Smooth muscle cell (in vitro differentiated cells): ENCODE data around the gene GREM1. TPM values are rescaled to one million over a fixed set of nuclear protein-coding genes. Genes with fewer than 3 reads are reported as not detected.

ENCODE experiments used
- DNase-seq: peaks from one replicate; lab custom pipeline; 2025; ENCODE audit not compliant: unreplicated experiment; lab: John Stamatoyannopoulos, UW
- H2AFZ ChIP-seq: fragments of 200-600 bp; sonication (generic); 2 replicates; pipeline ENCODE4 v1.6.0; 2016; ENCODE audit warnings: antibody characterized with exemption, low read depth, mild to moderate bottlenecking
- H3F3A ChIP-seq: fragments of 200-600 bp; sonication (generic); 2 replicates; pipeline ENCODE4 v1.6.0; 2017; ENCODE audit warnings: antibody characterized with exemption, low read depth
- H3K27ac ChIP-seq: fragments of 200-600 bp; sonication (generic); 2 replicates; pipeline ENCODE4 v1.5.1; 2016; ENCODE audit warnings: low read depth, mild to moderate bottlenecking
- H3K27me3 ChIP-seq: fragments of 200-600 bp; sonication (generic); 2 replicates; pipeline ENCODE4 v1.6.1; 2016; ENCODE audit warnings: low read depth, mild to moderate bottlenecking
- H3K36me3 ChIP-seq: fragments of 200-600 bp; sonication (generic); 2 replicates; pipeline ENCODE4 v1.5.1; 2016; ENCODE audit warnings: low read depth
- H3K4me1 ChIP-seq: fragments of 200-600 bp; sonication (generic); 2 replicates; pipeline ENCODE4 v1.5.1; 2016; ENCODE audit warnings: low read depth
- H3K4me2 ChIP-seq: fragments of 200-600 bp; sonication (generic); 2 replicates; pipeline ENCODE4 v1.6.0; 2016; ENCODE audit warnings: mild to moderate bottlenecking
- H3K4me3 ChIP-seq: fragments of 200-600 bp; sonication (generic); 2 replicates; pipeline ENCODE4 v1.5.1; 2016; ENCODE audit warnings: mild to moderate bottlenecking
- H3K79me2 ChIP-seq: fragments of 200-600 bp; sonication (generic); 2 replicates; pipeline ENCODE4 v1.6.0; 2016; ENCODE audit warnings: low read depth, mild to moderate bottlenecking
- H3K9ac ChIP-seq: fragments of 200-600 bp; sonication (generic); 2 replicates; pipeline ENCODE4 v1.6.0; 2016; ENCODE audit warnings: low read depth
- H3K9me3 ChIP-seq: fragments of 200-600 bp; sonication (generic); replicated peaks from 2 replicates; pipeline ENCODE4 v1.5.1; 2016; ENCODE audit warnings: low read depth
- H4K20me1 ChIP-seq: fragments of 200-600 bp; sonication (generic); 2 replicates; pipeline ENCODE4 v1.6.0; 2016; ENCODE audit warnings: low read depth
- CTCF ChIP-seq: fragments of 200-600 bp; sonication (generic); IDR thresholded peaks from 2 replicates; pipeline ENCODE4 v1.5.1; 2017; ENCODE audit warnings: borderline replicate concordance, mild to moderate bottlenecking, antibody characterized with exemption; ENCODE audit not compliant: insufficient read depth, poor library complexity, severe bottlenecking
- WGBS: methylation state at CpG from one replicate; pipeline ENCODE4 v1.1.7; 2016; ENCODE audit warnings: low lambda C conversion rate; 5-methylcytosine and 5-hydroxymethylcytosine counted together
- polyA plus RNA-seq: library from polyadenylated mRNA; unstranded; fragments of >200 nt; fragmentation: Nextera tagmentation; extraction: Ambion mirVana; gene quantifications from 2 replicates; pipeline ENCODE4 v1.2.1, GENCODE V29; 2016
- total RNA-seq: library from RNA; depleted of rRNA; stranded (reverse); fragments of >200 nt; gene quantifications from 2 replicates; pipeline ENCODE4 v1.2.3, GENCODE V29; 2014

Gene GREM1
- total and polyA plus RNA-seq, 2 experiments from 2014 or later: 57.4 to 80.1 TPM

- no peak for TF ChIP-seq CTCF
- no peaks in the 10 kb centered on the region for H4K20me1 ChIP-seq
- WGBS: 61% methylated on average over 5 of the region's 5 CpGs
- no peaks in the 10 kb centered on the region for H3K36me3 ChIP-seq
- no peak overlapping the region for H3K4me2 ChIP-seq
- no peak overlapping the region for H3K4me3 ChIP-seq
- peak overlapping the region; percentile 39 for H3K27ac ChIP-seq
- no peaks in the 10 kb centered on the region for H3K27me3 ChIP-seq
- peaks cover 14% of the 10 kb centered on the region for H3F3A ChIP-seq
- no peak for DNase-seq
- peak overlapping the region; percentile 13 for H2AFZ ChIP-seq
- H3K9me3 ChIP-seq: no peaks in the 10 kb centered on the region
- H3K9ac ChIP-seq: no peak overlapping the region
- H3K79me2 ChIP-seq: no peaks in the 10 kb centered on the region
- no peaks in the 10 kb centered on the region for H3K4me1 ChIP-seq
These were observed 18.9 kb upstream of the GREM1 start for GRCh38 chr15:32698773-32699390.

GRCh38 chr15:32700501-32701150 lies 17.2 kb upstream of the GREM1 start:
- 92% methylated on average over 14 of the region's 14 CpGs for WGBS
- DNase-seq: no peak
- Histone ChIP-seq H3K27ac (peak overlapping the region; percentile 60), H3K9ac (no peak overlapping the region), H3K4me2 (no peak overlapping the region), H3F3A (peaks cover 20% of the 10 kb centered on the region), H4K20me1 (no peaks in the 10 kb centered on the region), H3K36me3 (no peaks in the 10 kb centered on the region), H3K4me3 (no peak overlapping the region), H3K79me2 (no peaks in the 10 kb centered on the region), H3K4me1 (peaks cover 12% of the 10 kb centered on the region), H3K9me3 (no peaks in the 10 kb centered on the region), H2AFZ (no peak overlapping the region), H3K27me3 (no peaks in the 10 kb centered on the region)
- TF ChIP-seq CTCF: no peak

GRCh38 chr15:32701863-32702262 lies 15.9 kb upstream of the GREM1 start:
- peaks cover 29% of the 10 kb centered on the region for H3F3A ChIP-seq
- H3K36me3 ChIP-seq: no peaks in the 10 kb centered on the region
- no peak for TF ChIP-seq CTCF
- H3K4me3 ChIP-seq: no peak overlapping the region
- H3K4me2 ChIP-seq: no peak overlapping the region
- H4K20me1 ChIP-seq: no peaks in the 10 kb centered on the region
- H3K27me3 ChIP-seq: no peaks in the 10 kb centered on the region
- H3K4me1 ChIP-seq: peaks cover 21% of the 10 kb centered on the region
- 64% methylated on average over 3 of the region's 3 CpGs for WGBS
- DNase-seq: no peak
- peak overlapping the region; percentile 60 for H3K27ac ChIP-seq
- H3K9ac ChIP-seq: no peak overlapping the region
- no peaks in the 10 kb centered on the region for H3K9me3 ChIP-seq
- H2AFZ ChIP-seq: no peak overlapping the region
- H3K79me2 ChIP-seq: no peaks in the 10 kb centered on the region
